ENCODE data around the gene C1QTNF12.

DNA sequence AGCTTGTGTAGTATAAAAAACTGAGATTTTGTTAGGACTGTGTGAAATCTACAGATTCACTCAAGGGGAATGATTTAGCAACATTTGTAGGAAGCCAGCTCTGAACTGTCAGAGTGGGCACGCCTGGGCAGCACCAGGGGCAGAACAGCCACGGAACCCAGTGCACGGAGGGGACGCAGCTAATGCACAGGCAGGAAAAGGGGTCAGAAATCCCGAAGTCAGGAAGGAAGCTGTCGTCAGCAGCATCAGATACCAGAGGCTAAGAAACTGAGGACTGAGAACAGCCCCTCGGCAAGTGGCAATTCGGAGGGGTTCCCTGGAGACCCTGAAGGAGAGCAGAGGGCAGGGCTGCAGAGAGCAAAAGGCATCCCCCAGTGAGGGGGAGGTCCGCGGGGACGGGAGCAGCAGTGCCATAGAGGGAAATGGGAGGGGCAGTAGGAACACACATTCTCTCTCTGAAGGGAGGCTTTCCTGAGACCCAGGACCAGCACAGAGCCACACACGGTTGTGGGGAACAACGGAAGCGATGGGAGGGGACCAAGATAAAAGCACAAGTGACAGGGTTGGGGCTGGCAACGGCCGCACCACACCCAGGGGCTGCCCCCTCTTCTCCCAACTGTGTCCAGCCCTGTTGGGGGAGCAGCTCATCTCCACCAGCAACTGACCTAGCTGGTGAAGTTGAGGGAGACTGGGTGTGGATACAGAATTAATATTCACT, 14.5 kb upstream of the C1QTNF12 start:
- TF ChIP-seq, protein P1, sequence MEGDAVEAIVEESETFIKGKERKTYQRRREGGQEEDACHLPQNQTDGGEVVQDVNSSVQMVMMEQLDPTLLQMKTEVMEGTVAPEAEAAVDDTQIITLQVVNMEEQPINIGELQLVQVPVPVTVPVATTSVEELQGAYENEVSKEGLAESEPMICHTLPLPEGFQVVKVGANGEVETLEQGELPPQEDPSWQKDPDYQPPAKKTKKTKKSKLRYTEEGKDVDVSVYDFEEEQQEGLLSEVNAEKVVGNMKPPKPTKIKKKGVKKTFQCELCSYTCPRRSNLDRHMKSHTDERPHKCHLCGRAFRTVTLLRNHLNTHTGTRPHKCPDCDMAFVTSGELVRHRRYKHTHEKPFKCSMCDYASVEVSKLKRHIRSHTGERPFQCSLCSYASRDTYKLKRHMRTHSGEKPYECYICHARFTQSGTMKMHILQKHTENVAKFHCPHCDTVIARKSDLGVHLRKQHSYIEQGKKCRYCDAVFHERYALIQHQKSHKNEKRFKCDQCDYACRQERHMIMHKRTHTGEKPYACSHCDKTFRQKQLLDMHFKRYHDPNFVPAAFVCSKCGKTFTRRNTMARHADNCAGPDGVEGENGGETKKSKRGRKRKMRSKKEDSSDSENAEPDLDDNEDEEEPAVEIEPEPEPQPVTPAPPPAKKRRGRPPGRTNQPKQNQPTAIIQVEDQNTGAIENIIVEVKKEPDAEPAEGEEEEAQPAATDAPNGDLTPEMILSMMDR (IDR thresholded peaks at IDR 0.05; ENCODE audit: poor library complexity) = no peak
- no peak for TF ChIP-seq EZH2 (IDR thresholded peaks at IDR 0.05; ENCODE audit: borderline replicate concordance)
